ENCODE measurements around the gene DUSP6.

DNA sequence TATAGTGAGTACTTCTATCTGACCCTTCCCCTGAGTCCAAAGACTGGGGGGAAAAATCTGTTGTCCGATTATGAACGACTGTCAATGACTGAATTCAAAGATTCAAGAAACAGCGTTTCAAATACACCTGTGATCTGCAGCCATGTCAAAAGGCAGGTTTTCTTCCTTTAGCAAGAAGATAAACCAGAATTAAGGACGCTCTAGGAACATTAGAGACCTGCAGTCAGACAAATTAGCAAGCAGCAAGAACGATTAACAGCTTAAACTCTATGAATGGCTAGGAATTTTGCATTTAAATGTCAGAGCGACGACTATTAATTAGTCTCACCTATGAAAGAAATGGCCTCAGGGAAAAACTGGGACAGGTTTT lies 2.1 kb downstream of the DUSP6 start:
- TF ChIP-seq CTCF (IDR thresholded peaks at IDR 0.05; ENCODE audit: low read depth, low read length, poor library complexity, severe bottlenecking) (no peak), EZH2phosphoT487 (IDR thresholded peaks at IDR 0.05; ENCODE audit: borderline replicate concordance, low read length) (no peak)
